ENCODE measurements around the gene SLC51B. TPM values are rescaled to one million over a fixed set of nuclear protein-coding genes. Genes with fewer than 3 reads are reported as not detected.

Gene SLC51B
- total RNA-seq, 1 experiment from 2014 or later = not detected

- RAD21 ChIA-PET (ENCODE audit: low non-redundant PET in 1 of 2, low total read pairs in 2 of 2, uncharacterized antibody in 2 of 2, unreplicated experiment in 2 of 2) = no interaction called here
- Histone ChIP-seq H4K20me1 (ENCODE audit: insufficient read depth) (no peaks in the 10 kb centered on the region), H3K9me3 (ENCODE audit: control insufficient read depth in 1 of 2, insufficient read depth in 1 of 2, low read depth in 1 of 2, low read length in 2 of 2) (no peaks in the 10 kb centered on the region), H3K4me3 (replicated peaks in 1 of 2; ENCODE audit: low read depth in 1 of 2, low read length in 2 of 2) (no peak overlapping the region), H3K27ac (ENCODE audit: low read depth, low read length) (no peak overlapping the region), H3K9ac (ENCODE audit: low read length) (no peak overlapping the region), H3K79me2 (ENCODE audit: insufficient read depth, low read length) (no peaks in the 10 kb centered on the region), H3K4me1 (ENCODE audit: control insufficient read depth in 1 of 2, insufficient read depth in 2 of 2, low read length in 2 of 2) (peaks cover 10 to 20% of the 10 kb centered on the region in 2 experiments; a peak in 3 of 4 replicates), H3K27me3 (ENCODE audit: insufficient read depth, low read length) (no peaks in the 10 kb centered on the region), H3K9me2 (ENCODE audit: insufficient read depth) (no peaks in the 10 kb centered on the region), H2AFZ (ENCODE audit: low read depth, low read length, poor library complexity, severe bottlenecking) (no peak overlapping the region), H3K36me3 (ENCODE audit: control insufficient read depth in 1 of 2, insufficient read depth in 2 of 2, low read length in 2 of 2) (no peaks in the 10 kb centered on the region), H3K4me2 (ENCODE audit: low read length) (no peak overlapping the region)
- POLR2A ChIA-PET = no interaction called here
- intact Hi-C loops (cut with micrococcal nuclease) = loop anchor here (5.0 kb wide), 2 partner anchors 127 to 337 kb away; no protein-coding TSS in a partner anchor
- ATAC-seq (no peak), DNase-seq (ENCODE audit: low read depth, low spot score) (no peak)
- BruUV-seq (replicated peaks) = no TSS peak
- CTCF ChIA-PET = no interaction called here
- no peak for TF ChIP-seq ZNF274 (IDR thresholded peaks at IDR 0.05; ENCODE audit: low read depth, low read length)
- no peak for TF ChIP-seq CEBPB (IDR thresholded peaks at IDR 0.05; ENCODE audit: low read depth)
- TF ChIP-seq, protein P1, sequence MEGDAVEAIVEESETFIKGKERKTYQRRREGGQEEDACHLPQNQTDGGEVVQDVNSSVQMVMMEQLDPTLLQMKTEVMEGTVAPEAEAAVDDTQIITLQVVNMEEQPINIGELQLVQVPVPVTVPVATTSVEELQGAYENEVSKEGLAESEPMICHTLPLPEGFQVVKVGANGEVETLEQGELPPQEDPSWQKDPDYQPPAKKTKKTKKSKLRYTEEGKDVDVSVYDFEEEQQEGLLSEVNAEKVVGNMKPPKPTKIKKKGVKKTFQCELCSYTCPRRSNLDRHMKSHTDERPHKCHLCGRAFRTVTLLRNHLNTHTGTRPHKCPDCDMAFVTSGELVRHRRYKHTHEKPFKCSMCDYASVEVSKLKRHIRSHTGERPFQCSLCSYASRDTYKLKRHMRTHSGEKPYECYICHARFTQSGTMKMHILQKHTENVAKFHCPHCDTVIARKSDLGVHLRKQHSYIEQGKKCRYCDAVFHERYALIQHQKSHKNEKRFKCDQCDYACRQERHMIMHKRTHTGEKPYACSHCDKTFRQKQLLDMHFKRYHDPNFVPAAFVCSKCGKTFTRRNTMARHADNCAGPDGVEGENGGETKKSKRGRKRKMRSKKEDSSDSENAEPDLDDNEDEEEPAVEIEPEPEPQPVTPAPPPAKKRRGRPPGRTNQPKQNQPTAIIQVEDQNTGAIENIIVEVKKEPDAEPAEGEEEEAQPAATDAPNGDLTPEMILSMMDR (IDR thresholded peaks at IDR 0.05 in 2 of 3, conservative IDR thresholded peaks at IDR 0.05 in 1 of 3; ENCODE audit: borderline replicate concordance in 1 of 3, insufficient read depth in 1 of 3, low read depth in 2 of 3, low read length in 2 of 3) = no peak
- no peak for TF ChIP-seq YY1 (IDR thresholded peaks at IDR 0.05; ENCODE audit: extremely low read depth, insufficient replicate concordance, low read depth, low read length)
- no peak for TF ChIP-seq SRF (IDR thresholded peaks at IDR 0.05; ENCODE audit: low read depth)
- no peak for TF ChIP-seq JUND (IDR thresholded peaks at IDR 0.05)
- TF ChIP-seq ZFX (IDR thresholded peaks at IDR 0.05) = no peak
- TF ChIP-seq, protein P2, sequence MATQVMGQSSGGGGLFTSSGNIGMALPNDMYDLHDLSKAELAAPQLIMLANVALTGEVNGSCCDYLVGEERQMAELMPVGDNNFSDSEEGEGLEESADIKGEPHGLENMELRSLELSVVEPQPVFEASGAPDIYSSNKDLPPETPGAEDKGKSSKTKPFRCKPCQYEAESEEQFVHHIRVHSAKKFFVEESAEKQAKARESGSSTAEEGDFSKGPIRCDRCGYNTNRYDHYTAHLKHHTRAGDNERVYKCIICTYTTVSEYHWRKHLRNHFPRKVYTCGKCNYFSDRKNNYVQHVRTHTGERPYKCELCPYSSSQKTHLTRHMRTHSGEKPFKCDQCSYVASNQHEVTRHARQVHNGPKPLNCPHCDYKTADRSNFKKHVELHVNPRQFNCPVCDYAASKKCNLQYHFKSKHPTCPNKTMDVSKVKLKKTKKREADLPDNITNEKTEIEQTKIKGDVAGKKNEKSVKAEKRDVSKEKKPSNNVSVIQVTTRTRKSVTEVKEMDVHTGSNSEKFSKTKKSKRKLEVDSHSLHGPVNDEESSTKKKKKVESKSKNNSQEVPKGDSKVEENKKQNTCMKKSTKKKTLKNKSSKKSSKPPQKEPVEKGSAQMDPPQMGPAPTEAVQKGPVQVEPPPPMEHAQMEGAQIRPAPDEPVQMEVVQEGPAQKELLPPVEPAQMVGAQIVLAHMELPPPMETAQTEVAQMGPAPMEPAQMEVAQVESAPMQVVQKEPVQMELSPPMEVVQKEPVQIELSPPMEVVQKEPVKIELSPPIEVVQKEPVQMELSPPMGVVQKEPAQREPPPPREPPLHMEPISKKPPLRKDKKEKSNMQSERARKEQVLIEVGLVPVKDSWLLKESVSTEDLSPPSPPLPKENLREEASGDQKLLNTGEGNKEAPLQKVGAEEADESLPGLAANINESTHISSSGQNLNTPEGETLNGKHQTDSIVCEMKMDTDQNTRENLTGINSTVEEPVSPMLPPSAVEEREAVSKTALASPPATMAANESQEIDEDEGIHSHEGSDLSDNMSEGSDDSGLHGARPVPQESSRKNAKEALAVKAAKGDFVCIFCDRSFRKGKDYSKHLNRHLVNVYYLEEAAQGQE (IDR thresholded peaks at IDR 0.05; ENCODE audit: low read depth) = no peak
- TF ChIP-seq EZH2 (IDR thresholded peaks at IDR 0.05) = no peak
- no peak for TF ChIP-seq POLR2AphosphoS5 (IDR thresholded peaks at IDR 0.05; ENCODE audit: low read depth, low read length)
- TF ChIP-seq SIN3A (IDR thresholded peaks at IDR 0.05; ENCODE audit: low read depth) = no peak
Measured at GRCh38 chr15:65050270-65050669, 5.1 kb downstream of the SLC51B start.

Measured in HCT116 (cell line).